IPS DF 4.7 (cell line): Measurements from ENCODE around the gene DSCAML1.
"Not testable (repeated sequence)": the region's sequence is repeated elsewhere in the genome, so short reads cannot be mapped to it uniquely, and the experiment has no call there.

Experiments used
- DNase-seq: peaks from one replicate; pipeline ENCODE4 v3.0.0-alpha.2; 2013; ENCODE audit warnings: low spot score; ENCODE audit errors: extremely low read depth

Gene DSCAML1

DNA sequence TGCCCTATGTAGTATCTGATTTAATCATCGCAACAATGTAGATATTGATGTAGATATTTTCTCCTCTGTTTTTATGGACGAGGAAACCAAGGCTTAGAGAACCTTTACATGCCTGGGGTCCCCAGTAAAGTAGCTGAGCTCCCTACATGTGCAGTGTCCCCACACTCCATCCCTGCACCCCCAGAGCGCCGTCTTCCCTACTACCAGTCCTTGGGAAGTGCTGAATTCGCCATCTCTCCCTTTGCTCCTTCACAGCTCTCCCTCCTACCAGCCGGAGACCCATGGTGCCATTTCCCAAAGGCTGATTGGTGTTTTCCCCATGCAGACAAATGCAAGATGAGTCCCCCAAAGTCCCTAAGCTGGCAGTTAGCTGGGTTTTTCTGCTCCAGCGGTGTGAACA lies 383.4 kb downstream of the DSCAML1 start:
- DNase-seq, result no peak

DNA sequence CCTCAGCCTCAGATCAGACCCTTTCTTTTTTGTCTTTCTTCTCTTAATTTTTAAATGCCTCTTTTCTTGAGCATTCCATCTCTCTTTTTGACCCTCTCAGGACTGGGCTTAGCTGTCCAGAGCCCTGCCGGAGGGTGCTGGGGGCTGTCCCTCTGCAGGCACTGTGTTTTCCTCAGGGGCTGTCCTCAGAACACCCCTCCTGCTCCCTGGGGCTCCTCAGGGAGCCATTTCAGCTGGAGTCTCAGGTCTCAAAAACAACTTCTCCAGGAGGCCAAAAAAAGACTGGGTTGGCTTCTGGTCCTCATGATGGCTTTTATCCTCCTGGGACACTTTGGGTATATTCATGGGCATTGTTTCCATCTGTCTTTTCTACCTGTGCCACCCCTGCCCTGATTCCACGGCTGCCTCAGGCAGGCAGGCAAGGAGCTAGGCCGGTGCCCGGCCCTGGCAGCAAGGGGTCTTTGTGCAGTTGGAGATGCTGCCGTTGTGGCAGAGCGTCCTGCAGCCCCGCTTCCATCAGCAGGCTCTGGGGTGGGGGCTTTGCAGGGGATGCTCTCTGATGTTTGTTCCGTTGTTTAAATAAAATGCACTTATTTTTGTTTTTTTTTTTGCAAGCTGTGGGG lies 384.3 kb downstream of the DSCAML1 start:
- no peak for DNase-seq

DNA sequence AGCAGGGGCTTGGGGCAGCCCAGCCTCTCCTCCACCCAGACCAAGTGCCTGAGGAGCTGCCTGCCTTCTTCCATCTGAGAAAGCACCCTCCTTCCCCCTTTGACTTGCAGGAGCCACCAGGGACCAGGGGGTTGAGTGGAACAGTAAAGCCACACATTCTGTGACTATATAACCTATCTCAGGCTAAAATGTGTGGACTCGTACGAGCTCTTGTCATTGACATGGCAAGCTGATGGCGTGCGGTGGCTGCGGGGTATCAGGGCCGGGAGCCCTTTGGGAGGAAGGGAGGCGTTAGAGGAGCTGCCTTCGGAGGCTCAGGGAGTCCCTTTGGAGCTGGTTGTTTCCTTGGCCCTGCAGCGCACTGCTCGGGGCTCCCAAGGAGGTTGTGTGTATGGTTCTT lies 384.8 kb downstream of the DSCAML1 start:
- no peak for DNase-seq

DNA sequence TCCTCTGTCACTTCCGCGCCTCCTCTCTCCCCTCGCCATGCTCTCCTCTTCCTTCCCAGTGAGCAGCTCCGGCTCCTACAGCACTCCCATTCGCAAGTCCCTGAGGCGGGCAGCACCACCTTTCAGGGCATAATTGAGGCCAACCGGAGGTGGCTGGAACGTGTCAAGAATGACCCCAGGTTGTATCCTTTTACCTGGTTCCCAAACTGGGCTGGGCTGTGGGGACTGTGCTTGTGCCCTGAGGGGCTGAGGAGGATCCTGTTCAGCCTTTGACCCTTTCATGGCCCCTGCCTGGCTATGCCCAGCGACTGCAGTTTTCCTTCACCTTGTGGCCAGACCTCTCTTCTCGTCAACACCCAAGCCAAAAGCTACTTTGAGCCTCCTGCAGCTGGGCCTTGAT lies 385.3 kb downstream of the DSCAML1 start:
- DNase-seq, result no peak

DNA sequence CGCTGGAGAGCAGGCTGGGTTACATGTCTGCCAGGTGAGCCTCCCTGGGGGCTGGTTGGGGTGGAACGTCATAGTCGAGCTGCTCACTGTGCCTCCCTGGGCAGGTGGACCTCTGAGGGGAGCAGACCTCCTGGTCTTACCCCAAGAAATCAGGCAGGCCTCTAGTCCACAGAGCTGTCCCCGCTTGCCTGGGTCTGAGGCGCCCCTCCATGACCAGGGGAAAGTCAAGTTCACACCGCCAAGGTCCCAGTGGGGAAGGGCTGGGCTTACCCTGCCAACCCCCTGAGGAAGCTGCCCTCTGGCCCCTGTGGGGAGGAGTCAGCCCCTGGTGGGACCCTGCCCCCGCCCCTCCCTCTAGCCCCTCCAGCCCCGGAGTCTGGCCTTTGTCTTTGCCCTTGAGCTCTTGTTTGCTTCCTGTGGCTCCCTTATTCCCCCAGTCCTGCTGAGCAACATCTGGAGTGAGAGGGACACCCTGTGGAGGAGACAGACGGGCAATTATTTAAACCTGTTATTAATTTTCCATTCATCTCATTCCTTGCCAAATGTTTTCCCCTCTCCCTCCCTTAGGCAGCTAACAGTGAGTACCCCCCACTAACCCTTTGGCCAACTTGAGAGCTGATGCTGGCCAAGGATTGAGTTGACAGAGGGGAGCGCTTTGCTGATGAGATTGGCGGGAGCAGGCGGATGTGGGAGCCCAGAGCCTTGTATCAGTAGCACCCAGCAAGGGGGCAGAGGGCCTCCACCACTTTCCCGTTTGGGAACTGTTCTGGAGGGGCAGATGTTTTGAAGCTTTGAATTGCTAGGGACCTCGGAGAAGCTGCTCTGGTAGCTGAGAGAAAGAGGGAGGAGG lies 385.9 kb downstream of the DSCAML1 start:
- DNase-seq, result no peak

DNA sequence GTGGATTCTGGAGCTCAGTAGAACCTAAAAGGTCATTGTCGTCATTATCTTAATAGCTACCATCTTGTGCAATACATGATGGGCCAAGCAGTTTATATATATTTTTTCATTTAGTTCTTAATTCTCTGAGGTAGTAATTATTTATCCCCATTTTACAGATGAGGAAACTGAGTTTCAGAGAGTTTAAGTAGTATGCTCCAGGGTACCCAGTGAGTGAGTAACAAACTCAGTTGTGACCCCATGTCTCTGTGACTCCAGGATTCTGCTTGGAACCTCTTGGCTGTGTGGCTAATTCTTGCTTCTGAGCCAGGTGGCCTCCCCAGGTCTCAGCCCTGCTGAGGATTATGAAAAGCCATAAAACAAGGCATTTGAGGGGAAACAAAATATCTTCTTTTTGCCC lies 386.8 kb downstream of the DSCAML1 start:
- no peak for DNase-seq

DNA sequence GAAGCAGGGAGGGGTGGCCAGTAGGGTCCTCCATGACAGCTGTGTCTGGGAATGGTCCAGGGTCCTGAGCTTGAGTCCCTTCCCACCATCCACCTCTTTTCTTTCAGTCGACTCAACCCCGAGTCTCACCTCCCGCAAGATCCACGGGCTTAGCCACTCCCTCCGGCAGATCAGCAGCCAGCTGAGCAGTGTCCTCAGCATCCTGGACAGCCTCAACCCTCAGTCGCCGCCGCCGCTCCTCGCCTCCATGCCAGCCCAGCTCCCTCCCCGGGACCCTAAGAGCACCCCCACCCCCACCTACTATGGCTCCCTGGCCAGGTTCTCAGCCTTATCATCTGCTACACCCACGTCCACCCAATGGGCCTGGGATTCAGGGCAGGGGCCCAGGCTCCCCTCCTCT lies 387.5 kb downstream of the DSCAML1 start:
- no peak for DNase-seq

DNA sequence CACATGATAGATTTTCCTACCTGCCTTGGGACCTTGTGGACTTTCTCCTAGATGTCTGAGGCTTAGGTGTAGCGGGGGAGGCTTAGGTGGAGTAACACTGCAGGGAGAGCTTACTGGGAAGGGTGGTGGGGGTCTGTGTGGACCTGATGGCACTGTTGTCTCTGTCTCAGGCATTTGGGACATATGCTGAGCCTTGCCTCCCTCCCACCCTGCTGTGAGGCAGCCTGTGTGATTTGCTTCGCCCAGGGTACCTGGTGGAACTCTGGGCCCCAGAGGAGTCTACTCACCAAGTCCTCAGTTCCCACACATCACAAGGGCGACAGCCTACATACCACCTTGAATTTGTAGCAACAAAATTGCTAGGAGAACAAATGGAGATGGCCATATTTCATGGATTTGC lies 388.7 kb downstream of the DSCAML1 start:
- no peak for DNase-seq

DNA sequence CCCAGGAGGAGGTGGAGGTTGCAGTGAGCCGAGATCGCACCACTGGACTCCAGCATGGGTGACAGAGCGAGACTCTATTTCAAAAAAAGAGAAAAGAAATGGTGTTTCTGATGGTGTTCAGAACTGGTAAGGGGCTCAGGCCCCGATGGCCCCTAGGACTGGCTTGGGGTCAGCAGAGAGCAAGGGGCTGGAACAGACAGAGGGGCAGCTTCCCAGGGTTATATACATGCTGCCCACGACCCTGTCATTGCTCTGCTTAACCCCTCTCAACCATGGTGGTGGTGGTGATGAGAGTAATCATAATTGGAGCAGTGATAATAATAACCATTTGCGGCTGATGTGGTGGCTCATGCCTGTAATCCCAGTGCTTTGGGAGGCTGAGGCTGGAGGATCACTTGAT lies 390.0 kb downstream of the DSCAML1 start:
- DNase-seq, result no peak

DNA sequence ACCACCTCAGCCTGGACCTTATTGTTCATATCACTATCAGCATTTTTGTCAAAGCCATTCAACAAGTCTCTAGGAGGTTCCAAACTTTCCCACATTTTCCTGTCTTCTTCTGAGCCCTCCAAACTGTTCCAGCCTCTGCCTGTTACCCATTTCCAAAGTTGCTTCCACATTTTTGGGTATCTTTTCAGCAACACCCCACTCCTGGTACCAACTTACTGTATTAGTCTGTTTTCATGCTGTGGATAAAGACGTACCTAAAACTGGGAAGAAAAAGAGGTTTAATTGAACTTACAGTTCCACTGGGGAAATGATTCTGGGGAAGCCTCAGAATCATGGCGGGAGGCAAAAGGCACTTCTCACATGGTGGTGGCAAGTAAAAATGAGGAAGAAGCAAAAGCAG lies 391.1 kb downstream of the DSCAML1 start:
- not testable (repeated sequence) for DNase-seq

DNA sequence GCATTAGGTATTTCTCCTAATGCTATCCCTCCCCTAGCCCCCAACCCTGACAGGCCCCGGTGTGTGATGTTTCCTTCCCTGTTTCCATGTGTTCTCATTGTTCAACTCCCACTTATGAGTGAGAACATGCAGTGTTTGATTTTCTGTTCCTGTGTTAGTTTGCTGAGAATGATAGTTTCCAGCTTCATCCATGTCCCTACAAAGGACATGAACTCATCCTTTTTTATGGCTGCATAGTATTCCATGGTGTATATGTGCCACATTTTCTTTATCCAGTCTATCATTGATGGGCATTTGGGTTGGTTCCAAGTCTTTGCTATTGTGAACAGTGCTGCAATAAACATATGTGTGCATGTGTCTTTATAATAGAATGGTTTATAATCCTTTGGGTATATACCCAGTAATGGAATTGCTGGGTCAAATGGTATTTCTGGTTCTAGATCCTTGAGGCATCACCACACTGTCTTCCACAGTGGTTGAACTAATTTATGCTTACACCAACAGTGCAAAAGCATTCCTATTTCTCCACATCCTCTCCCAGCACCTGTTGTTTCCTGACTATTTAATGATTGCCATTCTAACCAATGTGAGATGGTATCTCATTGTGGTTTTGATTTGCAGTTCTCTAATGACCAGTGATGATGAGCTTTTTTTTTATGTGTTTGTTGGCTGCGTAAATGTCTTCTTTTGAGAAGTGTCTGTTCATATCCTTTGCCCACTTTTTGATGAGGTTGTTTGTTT lies 397.7 kb downstream of the DSCAML1 start:
- not testable (repeated sequence) for DNase-seq

DNA sequence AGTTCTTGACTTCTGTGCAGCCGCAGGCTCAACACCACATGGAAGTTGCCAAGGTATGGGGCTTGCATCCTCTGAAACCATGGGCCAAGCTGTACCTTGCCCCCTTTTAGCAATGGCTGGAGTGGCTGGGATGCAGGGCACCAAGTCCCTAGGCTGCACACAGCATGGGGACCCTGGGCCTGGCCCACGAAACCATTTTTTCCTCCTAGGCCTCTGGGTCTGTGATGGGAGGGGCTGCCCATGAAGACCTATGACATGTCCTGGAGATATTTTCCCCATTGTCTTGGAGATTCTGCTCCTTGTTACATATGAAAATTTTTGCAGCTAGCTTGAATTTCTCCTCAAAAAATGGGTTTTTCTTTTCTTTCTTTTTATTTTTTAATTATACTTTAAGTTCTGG lies 398.4 kb downstream of the DSCAML1 start:
- not testable (repeated sequence) for DNase-seq

DNA sequence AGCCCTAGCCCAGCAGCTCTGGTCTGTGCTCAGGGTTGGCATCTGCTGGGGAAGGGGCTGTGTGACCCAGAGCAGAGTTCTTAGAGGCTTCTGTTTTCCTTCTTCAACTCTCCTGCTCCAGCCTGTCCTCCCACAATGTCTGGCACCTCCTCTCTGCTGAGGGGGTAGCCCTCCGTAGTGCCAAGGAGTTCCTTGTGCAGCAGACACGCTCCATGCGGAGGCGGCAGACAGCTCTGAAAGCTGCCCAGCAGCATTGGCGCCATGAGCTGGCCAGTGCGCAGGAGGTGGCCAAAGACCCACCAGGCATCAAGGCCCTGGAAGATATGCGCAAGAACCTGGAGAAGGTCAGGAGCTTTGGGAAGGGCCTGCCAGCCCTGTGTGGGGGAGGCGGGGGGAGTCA lies 400.0 kb downstream of the DSCAML1 start:
- DNase-seq, result no peak

DNA sequence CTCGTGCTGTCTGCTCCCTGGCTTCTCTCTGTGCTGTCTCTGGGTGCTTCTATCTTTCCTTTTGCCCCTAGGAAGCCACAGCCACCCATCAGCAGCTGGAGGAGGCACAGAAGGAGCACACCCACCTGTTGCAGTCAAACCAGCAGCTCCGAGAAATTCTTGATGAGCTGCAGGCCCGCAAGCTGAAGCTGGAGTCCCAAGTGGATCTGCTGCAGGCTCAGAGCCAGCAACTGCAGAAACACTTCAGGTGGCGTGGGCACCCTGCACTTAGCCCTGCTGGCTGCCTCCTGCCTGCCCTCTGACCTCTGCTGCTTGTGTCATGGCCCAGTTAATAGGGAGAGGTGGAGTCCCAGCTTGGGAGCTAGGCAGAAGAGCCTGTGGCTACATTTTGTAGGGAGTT lies 401.5 kb downstream of the DSCAML1 start:
- DNase-seq, result no peak

DNA sequence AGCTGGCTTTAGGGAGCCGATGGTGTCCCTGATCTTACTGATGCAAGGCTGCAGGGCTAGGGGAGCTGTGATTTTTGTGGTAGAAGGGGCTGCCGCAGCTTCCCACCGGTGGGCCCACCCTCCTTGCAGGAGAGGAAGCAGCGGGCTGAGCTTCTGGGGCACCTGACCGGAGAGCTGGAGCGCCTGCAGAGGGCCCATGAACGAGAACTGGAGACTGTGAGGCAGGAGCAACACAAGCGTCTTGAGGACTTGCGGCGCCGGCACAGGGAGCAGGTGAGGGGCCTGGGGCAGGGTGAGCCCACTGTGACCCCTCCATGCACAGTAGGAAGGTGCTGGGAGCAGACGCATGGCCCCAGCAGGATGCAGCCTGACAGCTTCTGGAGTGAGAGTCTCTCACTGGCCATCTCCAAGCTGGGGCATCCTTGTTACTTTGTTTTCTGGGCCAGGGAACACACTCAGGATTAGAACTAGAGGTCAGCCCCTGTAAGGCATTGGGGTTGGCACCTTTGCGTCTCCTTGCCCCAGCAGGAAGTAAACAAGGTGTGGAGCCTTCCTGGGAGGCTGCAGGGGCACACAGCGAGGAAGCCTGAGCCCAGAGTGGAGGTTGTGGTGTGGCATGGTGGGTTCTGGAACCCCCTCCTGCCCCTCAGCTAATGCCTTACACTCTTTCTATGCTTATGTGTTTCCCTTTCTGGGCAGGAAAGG lies 402.6 kb downstream of the DSCAML1 start:
- DNase-seq, result no peak

DNA sequence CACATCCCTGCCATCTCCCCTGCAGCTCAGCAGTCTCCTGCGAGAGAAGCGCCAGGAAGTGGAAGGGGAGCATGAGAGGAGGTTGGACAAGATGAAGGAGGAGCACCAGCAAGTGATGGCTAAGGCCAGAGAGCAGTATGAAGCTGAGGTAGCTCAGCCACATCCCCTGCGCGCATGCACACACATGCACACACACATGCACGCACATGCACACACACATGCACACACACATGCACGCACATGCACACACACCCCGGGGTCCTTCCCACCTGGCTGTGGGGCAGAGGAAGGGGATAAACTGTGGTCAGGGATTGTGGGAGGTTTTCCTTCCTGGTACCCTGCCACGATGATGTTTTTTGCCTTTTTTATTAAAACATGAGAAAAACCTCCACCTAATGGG lies 404.0 kb downstream of the DSCAML1 start:
- DNase-seq, result no peak

DNA sequence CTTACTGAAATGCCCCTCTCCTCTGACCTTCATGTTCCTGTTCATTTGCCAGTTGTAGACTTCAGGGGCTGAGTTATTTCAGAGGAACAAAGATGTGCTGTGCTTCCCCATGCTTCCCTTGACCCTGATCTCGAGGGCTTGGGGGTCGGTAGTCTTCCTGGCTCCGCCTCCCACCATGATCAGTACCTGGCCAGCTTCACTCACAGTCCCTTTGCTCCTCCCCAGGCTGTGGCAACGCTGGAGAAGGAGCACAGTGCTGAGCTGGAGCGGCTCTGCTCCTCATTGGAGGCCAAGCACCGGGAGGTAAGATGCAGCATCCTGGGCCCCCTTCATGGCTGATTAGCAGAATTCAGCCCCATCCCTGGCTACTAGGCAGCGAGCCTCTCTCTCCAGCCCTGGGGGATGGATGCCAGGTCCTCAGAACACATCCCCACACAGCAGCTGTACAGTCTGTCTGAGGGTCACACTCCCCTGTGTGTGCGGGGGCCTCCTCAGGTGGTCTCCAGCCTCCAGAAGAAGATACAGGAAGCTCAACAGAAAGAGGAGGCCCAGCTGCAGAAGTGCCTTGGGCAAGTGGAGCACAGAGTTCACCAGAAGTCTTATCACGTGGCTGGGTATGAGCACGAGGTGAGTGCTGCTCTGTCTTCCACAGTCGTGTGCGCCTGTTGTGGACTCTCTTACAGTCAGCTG lies 404.9 kb downstream of the DSCAML1 start:
- DNase-seq, result no peak

DNA sequence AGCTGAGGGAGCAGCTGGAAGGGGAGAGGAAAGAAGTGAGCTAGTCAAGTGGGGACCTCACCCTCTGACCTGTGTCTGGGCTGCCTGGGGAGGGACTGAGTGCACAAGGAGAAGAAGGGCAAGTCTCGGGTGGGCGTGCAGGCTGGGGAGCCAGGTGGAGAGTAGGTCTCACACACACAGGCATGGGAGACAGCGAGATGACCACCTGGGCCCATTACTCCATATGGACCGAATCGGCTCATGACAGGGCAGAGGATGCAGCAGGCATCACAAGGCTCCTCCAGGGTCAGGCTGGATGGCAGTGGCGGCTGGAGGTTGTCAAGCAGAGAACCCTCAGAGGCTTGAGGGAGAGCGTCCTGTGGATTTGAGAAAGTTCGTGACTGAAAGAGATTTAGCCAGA lies 405.8 kb downstream of the DSCAML1 start:
- DNase-seq, result no peak

DNA sequence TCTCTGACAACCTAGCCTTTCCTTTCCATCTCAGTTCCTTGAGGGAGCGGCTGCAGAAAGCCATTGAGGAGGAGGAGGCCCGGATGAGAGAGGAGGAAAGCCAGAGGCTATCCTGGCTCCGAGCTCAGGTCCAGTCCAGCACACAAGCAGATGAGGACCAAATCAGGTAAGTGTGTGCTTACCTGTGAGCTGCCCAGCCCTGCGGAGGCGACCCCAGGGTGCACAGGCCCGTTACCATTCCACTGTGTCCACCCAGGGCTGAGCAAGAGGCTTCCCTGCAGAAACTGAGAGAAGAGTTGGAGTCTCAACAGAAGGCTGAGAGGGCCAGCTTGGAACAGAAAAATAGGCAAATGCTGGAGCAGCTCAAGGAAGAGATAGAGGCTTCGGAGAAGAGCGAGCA lies 406.3 kb downstream of the DSCAML1 start:
- DNase-seq, result no peak

DNA sequence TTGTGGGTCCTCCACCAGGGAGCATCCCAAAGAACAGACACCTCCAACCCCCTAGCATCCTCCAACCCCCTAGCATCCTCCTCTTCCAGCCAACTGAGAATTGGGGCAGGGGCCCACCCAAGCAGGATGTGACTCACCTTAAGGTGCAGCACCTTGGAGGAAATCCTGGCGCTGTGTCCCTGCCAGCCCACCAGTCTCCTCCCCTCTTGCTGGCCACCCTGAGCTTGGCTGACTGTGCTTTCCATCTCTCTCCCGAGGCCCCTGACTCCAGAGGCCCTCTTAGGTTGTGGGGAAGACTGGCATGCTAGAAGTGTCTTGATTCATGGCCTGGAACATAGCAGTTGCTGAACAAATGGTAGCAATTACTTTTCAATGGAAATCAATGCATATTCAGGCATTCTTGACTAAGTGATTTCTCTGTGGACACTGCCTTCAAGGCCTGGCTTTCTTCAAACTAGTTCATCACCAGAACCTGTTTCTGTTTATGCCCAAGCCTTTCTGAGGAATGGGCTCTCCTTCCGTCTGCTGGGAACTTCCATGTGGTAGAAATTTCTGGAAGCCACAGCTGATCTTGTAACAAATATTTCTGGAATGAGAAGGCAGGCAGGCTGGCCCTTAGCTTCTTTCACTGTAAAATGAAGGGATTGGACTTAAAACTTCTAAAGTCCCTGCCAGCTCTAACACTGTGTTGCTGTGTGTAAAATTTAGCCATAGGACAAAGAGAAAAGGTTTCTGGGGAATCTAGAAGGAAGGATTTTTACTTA lies 408.8 kb downstream of the DSCAML1 start:
- DNase-seq, result no peak
